GM19035 (cell line): ENCODE results near the gene ACER3.
"Not testable (repeated sequence)": the region's sequence is repeated elsewhere in the genome, so short reads cannot be mapped to it uniquely, and the experiment has no call there.

Experiments
- ATAC-seq: cut with Tn5 transposase; IDR thresholded peaks from one replicate; pipeline ENCODE4 v1.9.1; 2021; ENCODE audit not compliant: unreplicated experiment

ACER3 gene

GRCh38 chr11:76860539-76861475, at the start of gene ACER3:
Gene ACER3 (plus strand): TSS chr11:76860918. CDS start chr11:76860977, 59 bp downstream.
- ATAC-seq: peak; percentile 93

- ATAC-seq: no peak
Observed at GRCh38 chr11:76811259-76811658, 49.5 kb upstream of the ACER3 start.

- ATAC-seq: no peak
Observed at GRCh38 chr11:76814414-76814813, 46.3 kb upstream of the ACER3 start.

GRCh38 chr11:76815678-76816077, 45.0 kb upstream of the ACER3 start:
- ATAC-seq: not testable (repeated sequence)

GRCh38 chr11:76820184-76820566, 40.5 kb upstream of the ACER3 start:
- ATAC-seq: no peak

GRCh38 chr11:76821396-76821795, 39.3 kb upstream of the ACER3 start:
- ATAC-seq: not testable (repeated sequence)

- no peak for ATAC-seq
Observed at GRCh38 chr11:76822406-76822805, 38.3 kb upstream of the ACER3 start.

- ATAC-seq: no peak
Observed at GRCh38 chr11:76823481-76824028, 37.2 kb upstream of the ACER3 start.

- no peak for ATAC-seq
Observed at GRCh38 chr11:76824083-76824939, 36.4 kb upstream of the ACER3 start.

GRCh38 chr11:76824980-76825725, 35.6 kb upstream of the ACER3 start:
- ATAC-seq: no peak

GRCh38 chr11:76825726-76826396, 34.9 kb upstream of the ACER3 start:
- no peak for ATAC-seq

- not testable (repeated sequence) for ATAC-seq
Observed at GRCh38 chr11:76826508-76826907, 34.2 kb upstream of the ACER3 start.

GRCh38 chr11:76827005-76827404, 33.7 kb upstream of the ACER3 start:
- not testable (repeated sequence) for ATAC-seq

- no peak for ATAC-seq
Observed at GRCh38 chr11:76830639-76831327, 29.9 kb upstream of the ACER3 start.

- no peak for ATAC-seq
Observed at GRCh38 chr11:76831686-76832310, 28.9 kb upstream of the ACER3 start.

GRCh38 chr11:76832361-76832760, 28.4 kb upstream of the ACER3 start:
- no peak for ATAC-seq

GRCh38 chr11:76834151-76834550, 26.6 kb upstream of the ACER3 start:
- ATAC-seq: no peak

GRCh38 chr11:76835036-76835435, 25.7 kb upstream of the ACER3 start:
- no peak for ATAC-seq
